ENCODE data around the gene PLCB2. TPM values are rescaled to one million over a fixed set of nuclear protein-coding genes. Genes with fewer than 3 reads are reported as not detected.

Gene PLCB2
- total RNA-seq, 4 donors from 2014 or later = 0.88 to 4.2 (median 2.3) TPM

- intact Hi-C loops (cut with DNase I; ENCODE audit: low total_unique reads) = no loop called here
- H3K4me3 ChIP-seq (ENCODE audit: low read depth, poor library complexity, severe bottlenecking) = no peak overlapping the region
- 68 to 69% methylated on average over 11 to 12 of the region's 12 CpGs for WGBS, 2 donors
- no peak for TF ChIP-seq CTCF (IDR thresholded peaks at IDR 0.05)
- TF ChIP-seq POLR2A (IDR thresholded peaks at IDR 0.05) = no peak
- DNase-seq (ENCODE audit: low spot score in 2 of 2) = no peak
These were observed 11.7 kb downstream of the PLCB2 start for GRCh38 chr15:40295877-40296560.

GRCh38 chr15:40295297-40295696 lies 12.4 kb downstream of the PLCB2 start:
- WGBS, 2 donors = 85% methylated on average over 1 of the region's 1 CpG
- no peak for DNase-seq (ENCODE audit: low spot score in 2 of 2)
- no peak overlapping the region for H3K4me3 ChIP-seq (ENCODE audit: low read depth, poor library complexity, severe bottlenecking)
- TF ChIP-seq CTCF (IDR thresholded peaks at IDR 0.05) (no peak), POLR2A (IDR thresholded peaks at IDR 0.05) (no peak)
- intact Hi-C loops (cut with DNase I; ENCODE audit: low total_unique reads) = no loop called here

- DNase-seq (ENCODE audit: low spot score in 2 of 2) = no peak
- intact Hi-C loops (cut with DNase I; ENCODE audit: low total_unique reads) = no loop called here
- WGBS, 2 donors = 91% methylated on average over 18 to 19 of the region's 20 CpGs
- TF ChIP-seq POLR2A (IDR thresholded peaks at IDR 0.05) = no peak
- TF ChIP-seq CTCF (IDR thresholded peaks at IDR 0.05) = no peak
- no peak overlapping the region for H3K4me3 ChIP-seq (ENCODE audit: low read depth, poor library complexity, severe bottlenecking)
These were observed 13.5 kb downstream of the PLCB2 start for GRCh38 chr15:40293905-40294895.

- intact Hi-C loops (cut with DNase I; ENCODE audit: low total_unique reads) = no loop called here
- no peak for TF ChIP-seq POLR2A (IDR thresholded peaks at IDR 0.05)
- no peak for TF ChIP-seq CTCF (IDR thresholded peaks at IDR 0.05)
- H3K4me3 ChIP-seq (ENCODE audit: low read depth, poor library complexity, severe bottlenecking) = no peak overlapping the region
- DNase-seq (ENCODE audit: low spot score in 2 of 2) = no peak
These were observed 14.7 kb downstream of the PLCB2 start for GRCh38 chr15:40293006-40293405.

- DNase-seq (ENCODE audit: low spot score in 2 of 2) = no peak
- H3K4me3 ChIP-seq (ENCODE audit: low read depth, poor library complexity, severe bottlenecking) = no peak overlapping the region
- WGBS, 2 donors = 88 to 91% methylated on average over 3 of the region's 3 CpGs
- intact Hi-C loops (cut with DNase I; ENCODE audit: low total_unique reads) = no loop called here
- TF ChIP-seq POLR2A (IDR thresholded peaks at IDR 0.05) (no peak), CTCF (IDR thresholded peaks at IDR 0.05) (no peak)
These were observed 15.5 kb downstream of the PLCB2 start for GRCh38 chr15:40292246-40292645.

Data from lower leg skin (tissue), 4 donors.